Measurements from ENCODE around the gene PDCL3.

The PDCL3 gene

DNA sequence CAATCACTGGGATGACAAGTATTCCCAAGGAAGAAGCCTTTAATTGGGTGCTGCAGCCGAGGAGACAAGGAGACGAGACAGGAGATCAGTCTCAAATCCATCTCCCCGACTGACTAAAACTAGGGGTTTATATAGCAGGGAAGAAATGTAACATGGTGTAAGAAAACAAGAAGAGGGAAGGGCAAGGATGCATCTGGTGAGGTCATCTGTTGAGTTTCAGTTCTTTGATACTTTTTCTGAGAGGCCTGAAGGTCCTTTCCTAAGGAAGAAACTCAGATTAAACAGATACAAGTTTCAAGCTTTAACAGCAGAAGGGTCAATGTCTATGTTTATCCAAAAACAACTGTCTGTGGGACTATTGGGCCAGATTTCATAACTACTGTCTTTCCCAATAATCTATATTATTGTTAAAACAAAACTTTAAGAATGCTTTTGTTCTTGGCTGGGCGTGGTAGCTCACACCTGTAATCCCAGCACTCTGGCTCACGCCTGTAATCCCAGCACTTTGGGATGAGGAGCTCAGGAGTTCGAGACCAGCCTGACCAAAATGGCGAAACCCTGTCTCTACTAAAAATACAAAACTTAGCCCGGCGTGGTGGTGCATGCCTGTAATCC, 2.5 kb upstream of the PDCL3 start:
- DNase-seq (ENCODE audit: low read depth) = no peak

DNA sequence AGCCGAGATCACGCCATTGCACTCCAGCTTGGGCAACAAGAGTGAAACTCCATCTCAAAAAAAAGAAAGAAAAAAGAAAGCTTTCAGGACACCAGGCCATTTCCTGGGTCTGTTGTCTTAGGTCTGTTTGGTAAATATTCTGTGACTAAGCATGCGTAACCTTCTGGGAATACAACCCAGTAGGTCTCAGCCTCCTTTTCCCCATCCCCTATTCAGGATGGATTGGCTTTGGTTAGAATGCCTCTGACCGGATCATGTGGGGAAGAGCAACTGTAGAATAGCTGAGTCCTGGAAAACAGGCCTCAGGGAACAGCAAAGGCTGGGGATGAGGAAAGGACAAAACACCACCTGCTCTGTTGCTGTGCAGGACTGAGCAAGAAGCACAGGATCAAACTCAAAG, 1.6 kb upstream of the PDCL3 start:
- DNase-seq (ENCODE audit: low read depth) = no peak

DNA sequence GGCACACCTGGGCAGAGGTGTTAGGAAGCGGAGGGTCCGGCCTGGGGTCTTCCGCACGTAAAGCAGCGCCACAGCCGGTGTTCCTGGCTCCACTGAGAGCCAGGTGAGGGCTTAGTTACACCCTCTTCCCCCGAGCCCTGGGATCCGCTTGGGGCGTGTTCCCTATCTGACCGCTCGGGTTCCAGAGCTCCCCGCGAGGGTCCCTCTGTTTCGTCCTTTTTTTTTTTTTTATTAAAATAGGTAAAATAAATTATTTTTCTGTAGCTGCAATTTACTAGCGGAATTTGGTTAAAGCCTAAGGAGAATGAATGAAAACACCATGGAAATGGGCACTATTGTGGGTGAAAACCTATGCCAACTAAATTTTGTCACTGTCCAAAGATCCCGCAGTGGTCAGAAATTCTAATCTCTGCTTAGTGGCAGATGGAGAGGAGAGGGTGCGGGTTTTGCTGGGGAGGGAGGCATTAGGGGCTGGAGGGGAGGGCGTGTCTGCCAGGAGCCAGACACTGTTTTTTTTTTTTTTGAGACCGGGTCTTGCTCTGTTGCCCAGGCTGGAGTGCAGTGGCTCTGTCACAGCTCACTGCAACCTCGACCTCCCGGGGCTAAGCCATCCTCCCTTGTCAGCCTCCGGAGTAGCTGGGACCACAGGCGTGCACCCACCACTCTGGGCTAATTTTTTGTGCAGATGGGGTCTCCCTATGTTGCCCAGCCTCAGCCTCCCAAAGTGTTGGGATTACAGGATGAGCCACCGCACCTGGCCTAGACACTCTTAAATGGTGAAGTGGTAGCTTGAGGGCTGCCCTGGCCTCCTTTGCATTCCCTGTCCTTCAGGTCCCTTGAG, 834 bp downstream of the PDCL3 start:
- no peak for DNase-seq (ENCODE audit: low read depth)

DNA sequence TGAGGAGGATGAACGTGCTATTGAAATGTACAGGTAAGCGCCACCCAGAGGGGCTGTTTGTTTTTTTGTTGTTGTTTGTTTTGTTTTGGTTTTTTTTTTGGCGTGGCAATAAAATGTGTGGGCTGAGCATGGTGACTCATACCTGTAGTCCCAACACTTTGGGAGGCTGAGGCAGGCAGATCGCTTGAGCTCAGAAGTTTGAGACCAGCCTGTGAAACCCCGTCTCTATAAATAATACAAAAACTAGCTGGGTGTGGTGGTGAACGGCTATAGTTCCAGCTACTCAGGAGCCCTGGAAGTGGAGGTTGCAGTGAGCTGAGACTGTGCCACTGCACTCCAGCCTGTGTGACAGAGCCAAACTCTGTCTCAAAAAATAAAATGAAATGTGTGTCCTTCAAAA, 6.2 kb downstream of the PDCL3 start:
- DNase-seq (ENCODE audit: low read depth) = no peak

DNA sequence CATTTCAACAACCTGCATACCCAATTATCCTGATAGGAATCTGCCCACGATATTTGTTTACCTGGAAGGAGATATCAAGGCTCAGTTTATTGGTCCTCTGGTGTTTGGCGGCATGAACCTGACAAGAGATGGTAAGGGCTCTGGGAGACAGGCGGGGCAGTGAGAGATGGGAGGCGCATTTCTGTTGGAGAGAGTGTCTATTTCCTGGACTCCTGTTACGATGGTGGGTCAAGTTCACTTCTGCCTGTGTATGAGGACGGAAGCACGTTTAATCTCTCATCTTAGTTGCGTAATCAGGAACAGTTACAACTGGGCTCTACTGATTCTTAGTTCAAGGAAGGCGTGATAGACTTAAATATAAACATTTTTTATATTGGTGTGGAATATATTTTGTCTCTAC, 8.9 kb downstream of the PDCL3 start:
- DNase-seq (ENCODE audit: low read depth) = no peak

DNA sequence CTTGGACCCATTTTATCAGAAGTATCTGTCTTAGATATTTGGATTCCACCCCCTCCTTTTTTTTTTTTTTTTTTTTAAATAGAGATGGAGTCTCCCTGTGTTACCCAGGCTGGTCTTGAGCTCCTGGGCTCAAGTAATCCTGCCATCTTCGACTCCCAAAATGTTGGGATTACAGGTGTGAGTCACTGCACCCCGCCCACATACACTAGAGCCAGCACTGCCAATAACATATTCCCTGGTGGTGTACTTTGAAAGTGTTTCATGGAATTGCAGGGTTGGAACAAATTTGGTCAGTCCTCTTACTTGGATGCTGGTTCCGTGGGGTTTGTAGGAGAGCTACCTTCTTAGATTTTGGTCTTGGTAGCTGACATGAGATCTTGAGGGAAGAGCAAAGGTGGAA, 15.0 kb downstream of the PDCL3 start:
- no peak for DNase-seq (ENCODE audit: low read depth)

DNA sequence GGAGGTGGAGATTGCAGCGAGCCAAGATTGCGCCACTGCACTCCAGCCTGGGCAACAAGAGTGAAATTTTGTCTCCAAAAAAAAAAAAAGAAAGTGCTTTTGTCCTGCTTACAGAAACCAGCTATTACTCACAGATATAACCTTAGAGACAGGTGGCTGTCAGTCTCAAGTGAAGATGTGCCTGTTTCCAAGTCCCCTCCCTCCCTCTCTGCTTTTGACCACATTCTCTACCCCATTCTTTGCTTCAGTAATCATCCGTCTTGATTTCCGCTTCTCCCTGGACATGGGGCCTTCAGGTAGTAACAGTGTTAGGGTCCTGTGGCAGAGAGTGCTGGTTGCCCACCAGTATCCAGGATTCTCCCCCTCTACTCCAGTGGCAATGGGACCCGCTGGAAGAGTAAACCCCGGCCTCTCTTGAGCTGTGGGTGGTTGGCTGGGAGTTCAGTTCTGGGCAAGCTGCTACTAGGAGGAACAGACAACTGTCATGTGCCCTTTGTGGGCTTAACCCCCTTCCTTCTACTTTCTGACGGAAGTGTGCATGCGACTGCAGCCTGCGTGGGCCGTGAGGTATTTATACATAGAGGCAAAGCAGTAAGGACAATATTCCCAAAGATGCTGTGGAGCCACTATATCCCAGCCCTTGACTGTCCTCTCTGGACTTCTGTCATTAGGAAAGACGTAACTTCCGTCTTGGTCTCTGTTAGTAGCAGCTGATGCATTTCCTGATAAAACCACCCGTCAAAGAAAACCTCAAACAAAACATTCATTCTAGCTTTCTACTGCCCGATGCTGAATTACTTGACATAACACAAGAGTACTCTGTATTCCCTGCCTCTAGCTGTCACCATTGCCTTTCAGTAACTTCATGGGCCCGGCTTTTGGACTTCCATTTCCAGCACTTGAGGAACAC, 17.8 kb downstream of the PDCL3 start:
- DNase-seq (ENCODE audit: low read depth) = no peak

DNA sequence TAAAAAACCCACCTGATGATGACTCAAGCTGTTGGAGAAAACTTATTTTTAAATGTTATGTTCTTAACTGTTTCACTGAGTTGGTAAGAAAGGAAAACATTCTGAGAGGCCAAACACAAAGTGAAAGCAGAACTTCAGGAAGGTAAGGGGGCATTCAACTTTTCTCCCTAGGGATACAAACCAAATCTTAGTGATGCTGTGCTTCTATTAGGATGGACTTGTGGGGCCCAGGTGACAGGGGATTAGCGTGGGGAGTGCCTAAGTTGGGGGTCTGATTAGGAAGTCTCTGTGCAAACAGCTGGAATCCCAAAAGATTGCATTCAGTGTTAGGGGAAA, 18.5 kb downstream of the PDCL3 start:
- DNase-seq (ENCODE audit: low read depth) = no peak

DNA sequence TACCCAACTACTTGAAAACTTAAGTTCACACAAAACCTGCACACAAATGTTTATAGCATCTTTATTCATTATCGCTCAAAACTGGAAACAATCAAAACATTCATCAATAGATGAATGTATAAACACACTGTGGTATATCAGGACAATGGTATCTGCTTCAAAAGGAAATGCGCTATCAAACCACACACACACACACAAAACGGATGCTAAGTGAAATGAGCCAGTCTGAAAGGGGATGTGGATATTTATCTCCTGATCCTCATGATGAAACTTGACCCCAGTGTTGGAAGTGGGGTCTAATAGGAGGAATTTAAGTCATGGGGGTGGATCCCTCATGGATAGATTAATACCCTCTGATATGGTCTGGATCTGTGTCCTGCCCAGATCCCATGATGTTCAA, 22.0 kb downstream of the PDCL3 start:
- no peak for DNase-seq (ENCODE audit: low read depth)

DNA sequence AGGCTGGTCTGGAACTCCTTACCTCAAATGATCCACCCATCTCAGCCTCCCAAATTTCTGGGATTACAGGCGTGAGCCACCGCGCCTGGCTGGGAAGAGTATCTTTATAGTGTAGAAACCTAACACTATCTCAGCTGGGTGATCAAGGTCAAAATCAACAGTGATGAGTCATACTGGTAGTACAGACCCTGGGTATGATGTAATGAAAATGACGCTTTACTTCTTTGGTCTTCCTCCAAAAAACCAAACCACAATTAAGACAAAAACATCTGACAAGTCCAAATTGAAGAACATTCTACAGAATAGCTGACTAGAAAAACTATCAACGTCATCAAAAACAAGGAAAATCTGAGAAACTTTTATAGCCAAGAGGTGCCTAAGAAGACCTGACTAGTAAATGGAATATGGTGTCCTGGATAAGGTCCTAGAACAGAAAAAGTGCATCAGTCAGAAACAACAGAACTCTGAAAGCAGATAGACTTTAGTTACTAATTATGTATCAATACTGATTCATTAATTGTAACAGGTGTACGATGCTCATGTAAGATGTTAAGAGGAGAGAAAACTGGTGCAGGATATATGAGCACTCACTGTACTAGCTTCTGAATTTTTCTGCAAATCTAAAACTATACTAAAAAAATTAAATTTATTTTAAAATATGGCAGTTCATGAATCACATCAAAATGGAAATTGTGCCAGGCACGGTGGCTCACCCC, 25.4 kb downstream of the PDCL3 start:
- no peak for DNase-seq (ENCODE audit: low read depth)

DNA sequence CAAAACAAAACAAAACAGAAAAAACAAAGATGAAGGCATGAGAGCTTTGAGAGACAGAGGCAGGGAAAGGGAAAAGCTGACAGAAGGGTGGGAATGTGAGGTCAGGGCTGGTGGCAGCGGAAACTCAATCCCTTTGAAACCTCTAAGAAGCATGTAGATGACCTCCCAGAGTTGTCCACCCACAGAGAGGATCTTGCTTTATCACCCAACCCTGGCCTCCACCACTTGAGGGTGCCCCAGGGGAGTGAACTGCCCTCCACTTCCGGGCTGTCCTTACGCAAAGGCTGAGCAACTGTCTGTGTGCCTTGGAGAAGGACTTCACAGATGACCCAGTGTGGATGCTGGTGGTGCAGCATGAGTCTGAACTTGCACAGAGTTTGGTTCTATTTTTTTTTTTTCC, 26.7 kb downstream of the PDCL3 start:
- no peak for DNase-seq (ENCODE audit: low read depth)

DNA sequence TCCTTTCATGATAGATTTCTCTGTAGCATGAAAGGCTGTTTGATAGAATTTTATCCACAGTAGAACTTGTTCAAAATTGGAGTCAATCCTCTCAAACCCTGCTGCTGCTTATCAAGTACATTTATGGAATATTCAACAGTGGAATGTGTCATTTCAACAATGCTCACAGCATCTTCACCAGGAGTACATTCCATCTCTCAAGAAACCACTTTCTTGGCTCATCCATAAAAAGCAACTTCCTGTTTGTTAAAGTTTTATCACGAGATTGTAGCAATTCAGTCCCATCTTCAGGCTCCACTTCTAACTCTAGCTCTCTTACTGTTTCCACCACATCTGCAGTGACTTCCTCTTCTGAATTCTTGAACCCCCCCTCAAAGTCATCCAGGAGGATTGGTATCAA, 29.4 kb downstream of the PDCL3 start:
- no peak for DNase-seq (ENCODE audit: low read depth)

DNA sequence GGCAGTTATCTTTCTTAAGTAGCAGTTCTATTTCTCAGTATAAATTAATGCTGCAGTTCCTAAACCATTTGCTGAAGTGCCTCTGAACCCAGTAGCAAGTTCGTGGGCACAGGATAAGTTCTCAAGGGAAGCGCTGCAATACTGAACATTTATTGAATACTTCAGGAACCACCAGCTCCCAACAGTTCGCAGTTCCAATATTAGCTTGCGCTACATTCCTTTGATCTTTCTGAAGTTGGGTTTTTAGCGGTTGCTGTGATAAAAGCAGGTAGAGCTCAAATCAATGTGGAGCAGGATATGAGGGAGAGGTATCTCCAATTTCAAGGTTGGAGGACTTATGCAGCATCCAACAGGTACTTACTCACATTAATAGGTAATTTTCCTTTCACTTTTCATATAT, 33.7 kb downstream of the PDCL3 start:
- DNase-seq (ENCODE audit: low read depth) = no peak

DNA sequence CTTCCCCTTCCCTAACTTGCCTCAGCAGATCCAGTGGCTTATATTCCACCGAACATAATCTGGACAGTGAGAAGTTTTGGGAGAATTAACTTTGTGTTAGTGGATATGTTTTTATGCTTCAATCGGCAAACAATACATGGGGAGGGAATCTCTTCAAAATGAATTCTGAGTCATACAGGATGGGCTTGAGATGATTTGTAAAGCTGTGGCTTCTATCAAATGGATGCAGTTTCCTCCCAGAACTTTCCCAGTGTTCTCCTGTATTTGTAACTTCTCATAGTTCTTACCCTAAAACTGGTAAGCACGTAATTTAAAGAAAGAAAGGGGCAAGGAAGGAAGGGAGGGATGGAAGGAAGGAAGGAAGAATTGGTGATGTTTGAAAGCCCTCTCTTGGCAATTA, 36.8 kb downstream of the PDCL3 start:
- no peak for DNase-seq (ENCODE audit: low read depth)

DNA sequence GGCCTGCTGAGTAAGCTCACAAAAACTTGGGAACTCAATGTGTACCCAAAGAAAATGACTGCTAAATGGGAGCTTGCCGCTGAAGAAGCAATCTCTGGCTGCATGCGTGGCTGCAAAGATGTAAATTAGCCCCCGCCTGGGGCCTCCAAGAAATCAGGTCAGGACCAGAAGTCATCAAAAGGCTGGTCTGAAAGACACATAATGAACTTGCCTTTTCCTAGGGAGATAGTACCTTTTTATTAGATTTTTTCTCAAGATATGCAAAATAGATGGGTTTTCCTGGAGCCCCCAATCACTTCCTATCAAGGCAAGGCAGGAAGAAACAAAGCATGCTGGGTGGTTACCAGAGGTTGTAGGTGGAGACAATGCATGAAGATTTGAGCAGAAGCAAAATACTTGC, 38.9 kb downstream of the PDCL3 start:
- no peak for DNase-seq (ENCODE audit: low read depth)

DNA sequence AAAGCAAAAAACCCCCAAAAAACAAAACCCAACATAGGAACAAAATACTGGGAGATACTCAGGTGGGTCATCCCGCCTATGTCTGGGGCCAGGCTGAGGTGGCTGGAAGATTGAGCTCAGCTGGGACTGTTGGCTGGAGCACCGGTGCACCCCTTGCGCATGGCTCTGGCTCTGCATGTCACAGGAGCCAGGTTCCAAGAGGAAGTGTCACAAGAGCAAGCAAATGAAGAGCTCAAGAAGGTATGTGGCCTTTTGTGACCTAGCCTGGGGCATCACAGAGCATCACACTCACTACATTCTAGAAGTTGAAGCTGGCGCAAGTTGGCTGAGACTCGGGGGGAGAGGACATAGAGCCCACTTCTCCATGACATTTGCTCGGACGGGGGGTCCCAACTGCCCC, 40.6 kb downstream of the PDCL3 start:
- DNase-seq (ENCODE audit: low read depth) = no peak

DNA sequence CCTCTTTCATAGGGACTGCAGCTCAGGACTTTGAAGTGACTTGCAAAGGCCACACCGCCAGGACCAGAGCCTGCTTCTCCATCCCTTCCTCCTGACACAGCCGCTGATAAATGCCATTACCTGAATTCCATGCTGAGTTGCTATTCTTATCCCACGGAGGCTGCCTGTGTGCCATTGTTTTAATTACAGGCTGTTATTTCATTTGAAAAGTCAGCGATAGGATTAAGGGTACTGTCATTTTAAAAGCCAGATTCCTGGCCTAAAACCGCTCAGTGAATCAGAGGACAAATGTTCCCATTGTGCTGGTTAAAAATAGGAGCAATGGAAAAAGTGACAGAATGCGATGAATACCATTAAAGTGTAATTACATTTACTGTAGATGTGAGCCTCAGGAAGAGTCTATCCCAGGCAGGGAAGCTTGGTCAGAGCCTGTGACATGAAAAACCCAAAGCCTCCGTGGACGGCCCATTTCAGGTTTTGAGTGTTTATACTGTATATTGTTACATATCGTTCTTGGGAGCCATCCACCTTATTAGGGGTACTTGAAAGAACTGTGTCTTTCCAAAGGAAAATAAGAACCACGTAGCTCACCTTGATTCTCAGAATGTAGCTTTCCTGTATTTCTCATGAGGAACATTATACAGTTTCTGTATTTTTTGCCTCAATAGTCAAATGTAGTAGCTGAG, 41.3 kb downstream of the PDCL3 start:
- no peak for DNase-seq (ENCODE audit: low read depth)

DNA sequence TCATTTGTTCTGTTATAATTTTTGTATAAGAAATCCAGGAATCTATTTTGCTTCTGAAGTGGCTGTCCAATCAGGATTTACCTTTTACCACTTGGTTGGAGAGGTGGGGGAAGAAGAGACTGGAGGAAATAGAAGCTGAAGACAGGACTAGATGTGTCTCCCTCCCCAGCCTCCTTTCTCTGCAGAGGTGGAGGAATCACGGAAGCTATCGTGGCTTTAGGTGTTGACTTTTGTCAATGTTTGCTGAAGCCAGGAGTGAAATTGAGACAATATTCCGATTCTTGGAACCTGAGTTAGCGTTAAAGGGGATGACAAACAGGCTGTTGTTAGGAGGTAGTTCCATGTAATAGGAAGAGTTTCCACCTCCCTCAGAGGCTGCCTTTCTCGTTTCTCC, 43.5 kb downstream of the PDCL3 start:
- DNase-seq (ENCODE audit: low read depth) = no peak

DNA sequence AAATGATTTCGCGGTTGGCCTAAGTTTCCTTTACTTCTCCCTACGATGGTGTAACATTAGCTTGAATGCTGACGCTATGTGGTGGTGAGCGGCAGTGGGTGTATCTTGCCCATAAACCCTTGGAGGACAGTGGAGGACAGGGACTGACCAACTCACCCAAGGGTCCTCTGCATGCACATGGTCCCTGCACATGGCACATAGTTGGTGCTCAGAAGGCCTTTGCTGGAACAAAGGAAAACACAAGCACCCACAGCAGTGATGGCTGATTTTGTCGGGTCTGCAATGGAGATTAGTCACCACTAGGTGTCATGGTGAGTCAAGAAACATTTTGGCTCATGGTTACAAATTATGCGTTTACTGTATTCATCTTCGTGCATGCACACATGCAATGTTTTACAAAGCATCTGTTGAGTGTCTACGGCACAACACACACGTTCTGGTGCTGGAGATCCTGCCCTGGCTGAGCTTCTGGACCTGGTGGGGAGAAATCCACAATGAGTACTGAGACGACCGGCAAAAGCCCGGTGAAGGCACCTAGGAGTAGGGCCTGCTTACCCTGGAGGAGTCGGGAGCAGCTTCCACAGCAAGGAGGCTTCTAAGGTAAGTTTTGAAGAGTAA, 44.0 kb downstream of the PDCL3 start:
- DNase-seq (ENCODE audit: low read depth) = no peak

DNA sequence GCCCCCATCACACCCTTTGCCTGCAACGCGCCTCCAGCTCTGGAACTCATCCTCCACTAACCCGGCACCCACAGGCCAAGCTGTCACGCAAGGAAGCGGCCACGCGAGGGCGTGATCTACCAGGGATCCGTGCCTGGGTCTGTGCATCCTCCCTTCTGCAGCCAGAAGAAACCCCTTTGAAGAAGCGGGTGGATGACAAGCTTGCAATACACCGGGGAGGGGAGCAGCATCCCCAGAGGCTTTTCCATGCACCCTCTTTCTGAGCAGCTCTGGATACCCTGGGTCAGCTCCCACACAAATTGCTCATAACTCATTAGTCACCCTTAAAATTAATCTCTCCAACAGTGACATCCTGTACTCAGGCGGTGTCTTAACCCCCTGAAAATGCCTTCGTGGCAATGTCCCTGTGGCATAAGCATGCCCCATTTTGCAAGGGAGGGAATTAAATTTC, 47.6 kb downstream of the PDCL3 start:
- peak; percentile 63 for DNase-seq (ENCODE audit: low read depth)

Measured in stimulated activated CD8-positive, alpha-beta memory T cell treated with anti-CD3 and anti-CD28 coated beads, Interleukin-15, amount 100 ng/mL, for 1 hour (primary cell).